ENCODE measurements around the gene JAKMIP3.

JAKMIP3 gene

GRCh38 chr10:132062116-132062515 lies 3.6 kb upstream of the JAKMIP3 start:
- TF ChIP-seq JUND (IDR thresholded peaks at IDR 0.05; ENCODE audit: low read depth): no peak
- in situ Hi-C loops (cut with HindIII; ENCODE audit: low pct_unique_long_range_greater_than_20kb, low sequenced_read_pairs): no loop called here
- DNase-seq (ENCODE audit: low read depth in 1 of 2, low spot score in 1 of 2): no peak

DNA sequence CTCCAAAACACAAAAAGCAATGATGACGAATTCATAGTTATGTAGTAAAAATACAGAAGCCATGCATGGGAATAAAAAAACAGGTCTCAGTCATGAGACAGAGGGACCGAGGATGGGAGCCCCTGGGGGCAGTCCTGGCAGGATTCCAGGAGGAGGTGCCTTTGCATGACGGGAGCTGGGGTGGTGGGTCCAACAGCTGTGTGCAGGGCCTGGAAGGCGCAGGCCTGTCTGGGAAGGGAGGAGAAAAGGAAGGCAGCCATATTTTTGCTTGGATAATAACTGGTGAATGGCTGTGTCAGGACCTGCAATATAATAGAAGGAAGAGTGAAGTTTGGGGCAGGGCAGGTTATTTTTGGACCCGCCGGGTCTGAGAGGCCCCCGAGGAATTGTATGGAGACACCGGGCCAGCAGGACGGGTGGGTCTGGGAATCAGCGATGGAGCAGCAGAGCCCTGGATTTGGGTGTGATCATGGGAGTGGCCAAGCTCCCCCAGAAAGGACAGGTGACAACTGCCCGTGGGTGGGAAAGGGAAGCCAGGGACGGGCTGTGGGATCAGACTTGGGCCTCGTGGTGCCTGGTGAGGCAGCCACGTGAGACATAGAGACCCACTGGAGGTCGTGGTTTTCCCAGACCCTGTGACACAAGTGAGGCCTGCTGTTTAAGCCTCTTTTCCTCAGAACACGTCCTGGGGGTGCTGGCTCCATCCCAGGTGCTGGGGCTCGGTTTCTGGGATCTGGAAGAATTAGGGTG lies 2.9 kb upstream of the JAKMIP3 start:
- no peak for TF ChIP-seq JUND (IDR thresholded peaks at IDR 0.05; ENCODE audit: low read depth)
- no peak for DNase-seq (ENCODE audit: low read depth in 1 of 2, low spot score in 1 of 2)
- in situ Hi-C loops (cut with HindIII; ENCODE audit: low pct_unique_long_range_greater_than_20kb, low sequenced_read_pairs): no loop called here

DNA sequence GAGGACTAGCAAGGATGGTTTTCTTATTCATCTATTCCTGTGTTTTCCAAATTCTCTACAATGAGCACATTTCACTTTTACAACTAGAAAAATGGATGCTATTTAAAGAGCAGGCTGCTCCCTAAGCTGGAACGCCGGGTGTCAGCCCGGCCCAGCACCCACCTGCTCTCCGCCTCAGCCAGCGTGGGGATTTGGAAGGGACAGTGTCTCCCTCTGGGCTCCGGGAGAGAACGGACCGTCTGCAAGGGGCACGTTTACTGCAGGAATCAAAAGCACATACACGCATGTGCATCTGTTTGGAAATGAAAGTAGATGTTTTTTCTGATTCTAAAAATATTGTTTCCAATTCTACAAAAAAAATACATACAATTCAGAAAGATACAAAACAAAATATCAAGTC lies 2.3 kb upstream of the JAKMIP3 start:
- TF ChIP-seq JUND (IDR thresholded peaks at IDR 0.05; ENCODE audit: low read depth): no peak
- in situ Hi-C loops (cut with HindIII; ENCODE audit: low pct_unique_long_range_greater_than_20kb, low sequenced_read_pairs): no loop called here
- DNase-seq (ENCODE audit: low read depth in 1 of 2, low spot score in 1 of 2): no peak

- no peak for DNase-seq (ENCODE audit: low read depth in 1 of 2, low spot score in 1 of 2)
- TF ChIP-seq JUND (IDR thresholded peaks at IDR 0.05; ENCODE audit: low read depth): no peak
- in situ Hi-C loops (cut with HindIII; ENCODE audit: low pct_unique_long_range_greater_than_20kb, low sequenced_read_pairs): no loop called here
Measured at GRCh38 chr10:132064082-132064755, 1.5 kb upstream of the JAKMIP3 start.

DNA sequence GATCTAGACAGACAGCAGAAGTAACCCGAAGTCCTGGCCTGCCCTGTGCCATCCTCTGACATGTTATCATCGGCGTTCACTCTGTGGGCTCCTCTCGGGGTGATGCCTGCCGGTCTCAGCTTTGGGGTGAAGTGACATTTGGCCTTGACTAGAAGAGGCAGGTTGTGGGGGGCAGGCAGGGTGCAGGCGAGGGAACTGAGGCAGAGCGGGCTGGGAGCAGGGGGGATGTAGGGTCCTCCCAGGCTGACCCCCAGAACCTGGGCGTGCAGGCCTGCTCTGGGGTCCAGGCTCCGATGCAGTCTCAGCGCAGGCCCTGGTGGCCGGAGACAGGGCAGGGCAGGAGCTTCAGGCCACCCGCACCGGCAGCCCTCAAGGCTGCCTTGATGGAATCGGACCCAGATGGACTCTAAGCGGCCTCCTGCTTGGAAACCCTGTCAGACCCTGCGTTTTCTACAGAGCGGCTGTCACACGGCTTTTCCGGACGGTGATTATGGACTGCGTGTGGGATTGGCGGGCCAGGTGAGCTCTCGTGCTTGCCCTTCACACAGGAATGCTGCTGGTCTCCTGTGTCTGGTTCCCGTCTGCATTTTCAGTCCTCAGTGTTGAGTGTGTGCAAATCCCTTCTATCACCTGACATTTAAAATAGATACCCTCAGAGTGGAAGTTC lies 842 bp upstream of the JAKMIP3 start:
- TF ChIP-seq JUND (IDR thresholded peaks at IDR 0.05; ENCODE audit: low read depth): no peak
- in situ Hi-C loops (cut with HindIII; ENCODE audit: low pct_unique_long_range_greater_than_20kb, low sequenced_read_pairs): no loop called here
- no peak for DNase-seq (ENCODE audit: low read depth in 1 of 2, low spot score in 1 of 2)

DNA sequence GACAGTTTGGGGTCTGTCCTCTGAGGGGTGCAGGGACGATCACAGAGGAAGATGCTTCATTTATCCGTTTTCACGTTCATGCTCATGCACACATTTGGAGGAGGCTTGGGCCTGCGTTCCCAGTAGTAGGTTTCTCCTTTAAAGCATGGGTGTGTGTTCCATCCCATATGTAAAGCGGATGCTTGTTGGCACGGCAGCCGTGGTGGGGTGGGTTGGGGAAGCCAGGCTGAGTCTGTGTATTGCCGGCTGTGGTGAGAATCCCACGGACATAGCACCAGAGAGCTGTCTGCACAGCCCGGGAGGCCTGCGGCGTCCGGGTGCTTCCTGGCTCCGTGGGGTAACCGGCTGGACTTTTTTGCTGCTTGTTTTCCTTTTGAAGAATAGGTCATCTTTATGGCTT lies 440 bp downstream of the JAKMIP3 start:
- in situ Hi-C loops (cut with HindIII; ENCODE audit: low pct_unique_long_range_greater_than_20kb, low sequenced_read_pairs): no loop called here
- DNase-seq (ENCODE audit: low read depth in 1 of 2, low spot score in 1 of 2): no peak
- no peak for TF ChIP-seq JUND (IDR thresholded peaks at IDR 0.05; ENCODE audit: low read depth)

DNA sequence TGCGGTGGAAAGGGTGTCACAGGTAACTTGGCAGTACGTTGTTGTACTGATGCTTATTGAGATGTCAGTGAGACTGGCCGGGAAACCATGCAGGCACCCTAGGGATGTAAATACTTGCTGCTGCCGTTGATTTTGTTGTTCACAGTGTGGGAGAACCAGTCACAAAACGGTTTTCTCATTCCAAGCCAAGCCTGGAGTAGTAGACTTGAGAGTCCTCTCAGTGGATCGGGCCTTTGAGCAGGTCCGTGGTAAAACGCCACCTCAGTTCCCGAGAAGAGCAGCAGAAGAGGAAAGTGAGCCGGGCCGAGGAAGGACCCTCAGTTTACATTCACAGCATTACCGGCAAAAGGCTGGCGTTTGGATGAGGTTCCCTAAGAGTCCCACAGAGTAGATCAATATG lies 1.1 kb downstream of the JAKMIP3 start:
- DNase-seq (ENCODE audit: low read depth in 1 of 2, low spot score in 1 of 2): no peak
- no peak for TF ChIP-seq JUND (IDR thresholded peaks at IDR 0.05; ENCODE audit: low read depth)
- in situ Hi-C loops (cut with HindIII; ENCODE audit: low pct_unique_long_range_greater_than_20kb, low sequenced_read_pairs): no loop called here

GRCh38 chr10:132068431-132069121 lies 2.8 kb downstream of the JAKMIP3 start:
- no peak for DNase-seq (ENCODE audit: low read depth in 1 of 2, low spot score in 1 of 2)
- TF ChIP-seq JUND (IDR thresholded peaks at IDR 0.05; ENCODE audit: low read depth): no peak
- in situ Hi-C loops (cut with HindIII; ENCODE audit: low pct_unique_long_range_greater_than_20kb, low sequenced_read_pairs): no loop called here

- in situ Hi-C loops (cut with HindIII; ENCODE audit: low pct_unique_long_range_greater_than_20kb, low sequenced_read_pairs): no loop called here
- no peak for DNase-seq (ENCODE audit: low read depth in 1 of 2, low spot score in 1 of 2)
- TF ChIP-seq JUND (IDR thresholded peaks at IDR 0.05; ENCODE audit: low read depth): no peak
Measured at GRCh38 chr10:132069122-132069848, 3.5 kb downstream of the JAKMIP3 start.

DNA sequence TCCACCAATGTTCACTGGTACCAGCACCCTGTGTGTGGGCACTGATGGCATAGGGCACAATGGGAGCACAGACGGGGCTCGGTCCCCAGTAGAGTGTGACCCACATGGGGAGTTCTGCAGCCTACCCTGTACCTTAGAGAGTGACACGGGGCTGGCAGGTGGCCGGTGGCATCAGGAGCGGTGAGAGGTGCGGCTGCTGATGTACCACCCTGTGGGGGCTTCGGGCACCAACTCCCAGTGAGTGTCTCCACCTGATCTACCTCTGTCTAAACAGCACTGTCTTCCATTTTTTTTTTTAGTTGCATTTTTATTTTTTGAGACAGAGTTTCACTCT lies 4.1 kb downstream of the JAKMIP3 start:
- no peak for TF ChIP-seq JUND (IDR thresholded peaks at IDR 0.05; ENCODE audit: low read depth)
- in situ Hi-C loops (cut with HindIII; ENCODE audit: low pct_unique_long_range_greater_than_20kb, low sequenced_read_pairs): no loop called here
- no peak for DNase-seq (ENCODE audit: low read depth in 1 of 2, low spot score in 1 of 2)

DNA sequence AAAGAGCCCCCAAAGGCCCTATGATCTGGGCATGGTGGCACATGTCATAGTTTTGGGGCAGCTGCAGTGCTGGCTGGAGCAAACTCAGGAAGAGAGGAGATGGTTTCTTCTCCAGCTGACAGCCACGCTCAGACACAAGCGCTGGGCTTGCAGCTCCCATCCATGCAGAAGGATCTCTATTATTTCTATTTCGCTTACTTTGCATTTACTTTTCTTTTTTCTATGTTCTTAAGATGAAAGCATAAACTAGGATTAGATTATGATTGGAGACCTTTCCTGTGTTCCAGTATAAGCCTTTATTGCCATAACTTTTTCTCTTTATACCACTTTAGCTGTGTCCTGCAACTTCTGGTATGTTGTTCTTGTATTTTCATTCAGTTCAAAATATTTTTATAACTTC lies 5.0 kb downstream of the JAKMIP3 start:
- no peak for DNase-seq (ENCODE audit: low read depth in 1 of 2, low spot score in 1 of 2)
- no peak for TF ChIP-seq JUND (IDR thresholded peaks at IDR 0.05; ENCODE audit: low read depth)
- in situ Hi-C loops (cut with HindIII; ENCODE audit: low pct_unique_long_range_greater_than_20kb, low sequenced_read_pairs): no loop called here

DNA sequence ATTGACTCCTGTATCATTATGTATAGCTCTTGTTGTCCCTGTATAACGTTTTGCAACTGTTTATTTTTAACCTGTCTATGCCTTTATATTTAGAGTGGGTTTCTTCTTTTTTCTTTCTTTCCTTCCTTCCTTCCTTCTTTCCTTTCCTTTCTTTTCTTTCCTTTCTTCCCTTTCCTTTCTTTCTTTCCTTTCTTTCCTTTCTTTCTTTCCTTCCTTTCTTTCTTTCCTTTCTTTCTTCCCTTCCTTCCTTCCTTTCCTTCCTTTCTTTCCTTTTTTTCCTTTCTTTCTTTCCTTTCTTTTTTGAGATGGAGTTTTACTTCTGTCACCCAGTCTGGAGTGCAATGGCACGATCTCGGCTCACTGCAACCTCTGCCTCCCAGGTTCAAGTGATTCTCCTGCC lies 5.9 kb downstream of the JAKMIP3 start:
- no peak for TF ChIP-seq JUND (IDR thresholded peaks at IDR 0.05; ENCODE audit: low read depth)
- in situ Hi-C loops (cut with HindIII; ENCODE audit: low pct_unique_long_range_greater_than_20kb, low sequenced_read_pairs): no loop called here
- DNase-seq (ENCODE audit: low read depth in 1 of 2, low spot score in 1 of 2): no peak
